ENCODE data around the gene SCFD1. TPM values are rescaled to one million over a fixed set of nuclear protein-coding genes. Genes with fewer than 3 reads are reported as not detected.

The SCFD1 gene
- total RNA-seq, 1 donor from 2014 or later = 103 TPM

GRCh38 chr14:30580616-30581282 lies 41.4 kb upstream of the SCFD1 start:
- peaks cover 29% of the 10 kb centered on the region for H3K36me3 Mint-ChIP-seq
- DNase-seq (ENCODE audit: low spot score in 2 of 2, unreplicated experiment in 2 of 2) = no peak
- H3K4me1 Mint-ChIP-seq = peaks cover 1% of the 10 kb centered on the region
- no peak overlapping the region for H3K27ac Mint-ChIP-seq
- H3K9me3 Mint-ChIP-seq = peaks cover 28% of the 10 kb centered on the region
- no peak overlapping the region for H3K4me3 Mint-ChIP-seq
- TF ChIP-seq CTCF (IDR thresholded peaks at IDR 0.05; ENCODE audit: unreplicated experiment) = no peak
- H3K27me3 Mint-ChIP-seq (ENCODE audit: low read depth) = no peaks in the 10 kb centered on the region

- Mint-ChIP-seq H3K4me3 (no peak overlapping the region), H3K36me3 (peaks cover 33% of the 10 kb centered on the region), H3K27ac (no peak overlapping the region), H3K9me3 (peaks cover 25% of the 10 kb centered on the region), H3K27me3 (ENCODE audit: low read depth) (no peaks in the 10 kb centered on the region), H3K4me1 (peaks cover 1% of the 10 kb centered on the region)
- DNase-seq (ENCODE audit: low spot score in 2 of 2, unreplicated experiment in 2 of 2) = no peak
- no peak for TF ChIP-seq CTCF (IDR thresholded peaks at IDR 0.05; ENCODE audit: unreplicated experiment)
Observed at GRCh38 chr14:30581283-30581625, 40.9 kb upstream of the SCFD1 start.

- peaks cover 33% of the 10 kb centered on the region for H3K36me3 Mint-ChIP-seq
- no peak overlapping the region for H3K27ac Mint-ChIP-seq
- peaks cover 25% of the 10 kb centered on the region for H3K9me3 Mint-ChIP-seq
- no peak for TF ChIP-seq CTCF (IDR thresholded peaks at IDR 0.05; ENCODE audit: unreplicated experiment)
- H3K27me3 Mint-ChIP-seq (ENCODE audit: low read depth) = no peaks in the 10 kb centered on the region
- no peak overlapping the region for H3K4me3 Mint-ChIP-seq
- peaks cover 1% of the 10 kb centered on the region for H3K4me1 Mint-ChIP-seq
- no peak for DNase-seq (ENCODE audit: low spot score in 2 of 2, unreplicated experiment in 2 of 2)
Observed at GRCh38 chr14:30582376-30582775, 39.7 kb upstream of the SCFD1 start.

- Mint-ChIP-seq H3K36me3 (peaks cover 33% of the 10 kb centered on the region), H3K4me3 (no peak overlapping the region), H3K9me3 (peaks cover 25% of the 10 kb centered on the region), H3K27ac (no peak overlapping the region), H3K4me1 (peaks cover 4% of the 10 kb centered on the region), H3K27me3 (ENCODE audit: low read depth) (no peaks in the 10 kb centered on the region)
- TF ChIP-seq CTCF (IDR thresholded peaks at IDR 0.05; ENCODE audit: unreplicated experiment) = no peak
- DNase-seq (ENCODE audit: low spot score in 2 of 2, unreplicated experiment in 2 of 2) = no peak
Observed at GRCh38 chr14:30584058-30584630, 38.0 kb upstream of the SCFD1 start.

- no peak for DNase-seq (ENCODE audit: low spot score in 2 of 2, unreplicated experiment in 2 of 2)
- H3K36me3 Mint-ChIP-seq = peaks cover 40% of the 10 kb centered on the region
- no peak overlapping the region for H3K4me3 Mint-ChIP-seq
- H3K27ac Mint-ChIP-seq = no peak overlapping the region
- no peaks in the 10 kb centered on the region for H3K27me3 Mint-ChIP-seq (ENCODE audit: low read depth)
- H3K9me3 Mint-ChIP-seq = peaks cover 25% of the 10 kb centered on the region
- no peak for TF ChIP-seq CTCF (IDR thresholded peaks at IDR 0.05; ENCODE audit: unreplicated experiment)
- H3K4me1 Mint-ChIP-seq = peaks cover 4% of the 10 kb centered on the region
Observed at GRCh38 chr14:30585204-30585603, 36.9 kb upstream of the SCFD1 start.

Measured in mesothelial cell of epicardium (in vitro differentiated cells).